ENCODE results near the gene TP63. TPM values are rescaled to one million over a fixed set of nuclear protein-coding genes. Genes with fewer than 3 reads are reported as not detected.
A peak's percentile ranks its signal among the peaks of the same experiment; 100 is the strongest.

The TP63 gene
- total RNA-seq, 1 donor from 2014 or later, result not detected

- no peak for DNase-seq
Observed at GRCh38 chr3:189780546-189781270, 149.5 kb downstream of the TP63 start.

DNA sequence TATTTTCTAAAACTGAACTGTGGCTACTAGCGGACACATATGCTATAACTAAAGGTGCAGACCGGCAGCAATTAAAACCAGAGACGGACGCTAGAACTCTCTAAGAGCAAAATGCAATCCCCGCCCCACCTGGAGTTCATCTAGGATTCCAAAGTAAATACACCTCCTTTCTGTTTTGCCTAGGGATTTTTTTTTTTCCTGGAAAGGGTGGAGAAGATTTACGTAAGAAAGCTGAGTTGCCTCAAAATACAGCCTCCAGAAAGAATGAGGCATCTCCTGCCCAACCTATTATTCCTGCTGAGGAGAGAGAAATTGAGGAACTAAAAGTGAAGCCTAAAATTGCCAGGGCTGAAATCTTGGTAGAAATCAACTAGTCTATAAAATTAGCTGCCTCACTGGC, 150.2 kb downstream of the TP63 start:
- DNase-seq, result no peak

- no peak for DNase-seq
Observed at GRCh38 chr3:189786479-189787064, 155.4 kb downstream of the TP63 start.

DNA sequence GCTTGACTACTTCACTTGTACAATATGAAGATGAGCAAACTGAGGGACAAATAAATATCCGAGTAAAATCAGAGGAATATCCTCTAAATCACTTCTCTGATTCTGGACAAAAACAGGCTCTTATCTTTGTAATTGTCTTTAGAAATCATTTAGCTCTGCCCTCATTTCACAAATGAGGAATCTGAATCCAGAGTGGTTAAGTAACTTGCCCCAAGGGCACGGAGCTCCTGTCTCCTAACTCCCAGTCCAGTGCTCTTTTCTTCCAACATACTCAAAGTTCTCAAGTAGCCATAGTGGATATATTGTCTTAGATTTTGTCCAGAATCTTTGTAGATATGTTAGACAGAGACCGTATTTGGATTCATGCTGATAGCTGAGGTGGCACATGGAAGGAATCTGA, 156.0 kb downstream of the TP63 start:
- DNase-seq, result no peak

DNA sequence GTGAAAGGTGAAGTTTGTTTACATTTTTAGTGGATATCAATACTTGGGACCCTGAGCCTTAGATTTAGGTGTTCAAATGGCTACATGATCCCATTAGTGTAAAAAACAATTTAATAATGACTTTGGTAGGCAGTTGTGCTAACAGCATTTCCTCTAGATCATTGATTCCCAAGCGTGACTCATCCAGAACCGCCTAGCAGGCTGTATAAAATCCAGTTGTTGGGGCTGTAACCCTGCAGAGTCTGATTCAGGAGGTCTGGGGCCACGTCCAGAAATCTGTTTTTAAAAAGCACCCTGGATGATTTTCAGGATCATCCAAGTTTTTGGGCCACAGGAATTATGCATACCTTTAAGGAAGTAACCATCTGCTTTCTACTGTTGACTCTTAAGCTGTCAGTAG, 156.4 kb downstream of the TP63 start:
- peak; percentile 18 for DNase-seq

DNA sequence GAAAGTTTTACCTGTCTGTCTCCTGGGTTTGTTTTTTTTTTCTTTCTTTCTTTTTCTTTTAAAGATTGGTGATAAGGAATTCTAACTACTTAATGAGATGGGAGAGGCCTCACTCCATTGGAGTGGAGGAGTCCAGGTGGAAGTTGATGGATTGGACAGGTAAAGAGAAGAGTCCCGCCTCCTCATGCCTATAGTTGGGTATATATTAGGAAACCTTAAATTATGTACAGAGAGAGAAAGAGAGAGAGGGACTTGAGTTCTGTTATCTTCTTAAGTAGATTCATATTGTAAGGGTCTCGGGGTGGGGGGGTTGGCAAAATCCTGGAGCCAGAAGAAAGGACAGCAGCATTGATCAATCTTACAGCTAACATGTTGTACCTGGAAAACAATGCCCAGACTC, 158.2 kb downstream of the TP63 start:
- DNase-seq, result no peak

- peak; percentile 34 for DNase-seq
Observed at GRCh38 chr3:189790658-189791057, 159.5 kb downstream of the TP63 start.

- DNase-seq, result no peak
Observed at GRCh38 chr3:189792046-189792929, 161.1 kb downstream of the TP63 start.

- DNase-seq, result no peak
Observed at GRCh38 chr3:189794518-189794917, 163.3 kb downstream of the TP63 start.

DNA sequence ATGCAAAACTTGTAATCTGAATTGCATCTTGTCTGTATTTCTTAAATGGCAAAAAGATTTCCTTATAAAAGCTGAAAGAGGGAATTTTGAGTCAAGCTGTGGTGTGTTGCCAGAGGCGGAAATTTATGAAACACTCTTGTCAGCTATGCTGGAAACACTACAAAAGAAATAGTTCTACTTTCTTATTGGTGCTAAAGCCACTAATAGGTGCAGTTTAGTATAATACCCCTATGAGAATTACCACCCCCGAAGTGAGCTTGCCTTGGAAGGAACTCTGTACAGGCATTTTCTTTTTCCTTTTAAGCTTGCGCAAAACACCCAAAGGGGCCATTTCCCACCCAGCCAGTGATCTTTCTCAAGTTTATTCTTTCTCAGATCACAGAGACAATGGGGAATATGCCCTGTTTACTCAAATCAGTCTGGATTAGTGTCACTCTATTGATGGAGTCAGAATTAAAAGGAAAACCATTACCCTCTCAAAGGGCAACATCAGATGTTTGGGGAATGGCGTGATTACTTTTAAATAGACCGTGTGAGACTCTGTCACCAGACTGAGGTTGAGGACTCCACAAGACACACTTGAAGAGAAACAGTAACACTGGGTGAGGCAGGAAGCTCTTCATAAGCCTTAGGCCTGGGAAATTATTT, 166.0 kb downstream of the TP63 start:
- DNase-seq, result no peak

GRCh38 chr3:189799366-189799765, 168.2 kb downstream of the TP63 start:
- no peak for DNase-seq

GRCh38 chr3:189800436-189800835, 169.2 kb downstream of the TP63 start:
- DNase-seq, result no peak

DNA sequence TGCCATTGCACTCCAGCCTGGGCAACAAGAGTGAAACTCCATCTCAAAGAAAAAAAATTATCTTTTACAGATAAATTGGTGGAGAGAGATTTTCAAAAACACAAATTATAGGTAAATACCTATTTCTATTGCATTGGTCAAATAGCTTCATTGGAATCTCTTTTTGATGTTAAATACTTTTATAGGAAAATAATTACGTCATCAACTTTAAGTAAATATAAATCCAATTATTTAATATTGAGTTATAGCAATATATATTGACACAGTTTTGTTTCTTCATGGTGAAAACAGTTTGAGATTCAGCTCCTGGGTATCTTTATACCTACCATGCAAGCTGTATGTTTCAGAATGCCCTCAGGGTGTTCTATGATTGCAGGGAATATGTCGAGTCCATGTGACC, 172.1 kb downstream of the TP63 start:
- no peak for DNase-seq

DNA sequence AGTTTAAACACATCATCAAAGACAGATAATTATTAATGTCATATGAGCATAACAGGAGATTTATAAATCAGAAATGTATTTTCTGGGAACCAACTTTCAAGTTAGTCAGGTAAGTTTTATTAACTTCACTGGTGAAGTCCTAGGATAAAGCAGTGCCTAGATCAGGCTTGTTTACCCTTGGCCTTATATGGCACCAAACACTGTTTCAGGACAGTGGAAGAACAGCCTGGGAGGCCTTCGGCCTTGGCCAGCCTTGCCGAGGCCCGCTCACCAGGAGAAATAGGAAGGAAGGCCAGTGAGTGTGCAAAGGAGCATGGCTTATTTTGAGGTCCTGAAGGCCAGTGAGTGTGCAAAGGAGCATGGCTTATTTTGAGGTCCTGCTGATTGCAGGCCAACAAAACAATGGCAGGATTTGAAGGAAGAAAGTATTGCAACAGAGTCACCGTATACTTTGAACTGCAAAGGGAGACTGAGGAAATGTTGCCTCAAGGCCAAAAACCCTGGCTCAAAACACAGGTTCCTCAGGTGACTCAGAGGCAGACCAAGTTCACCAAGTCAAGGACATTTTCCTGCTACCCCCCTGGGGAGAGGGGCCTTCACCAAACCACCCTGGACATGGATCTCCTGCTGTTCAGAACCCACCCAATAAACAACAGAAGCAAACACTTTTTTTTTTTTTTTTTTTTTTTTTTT, 174.3 kb downstream of the TP63 start:
- no peak for DNase-seq

- DNase-seq, result no peak
Observed at GRCh38 chr3:189806171-189806951, 175.2 kb downstream of the TP63 start.

DNA sequence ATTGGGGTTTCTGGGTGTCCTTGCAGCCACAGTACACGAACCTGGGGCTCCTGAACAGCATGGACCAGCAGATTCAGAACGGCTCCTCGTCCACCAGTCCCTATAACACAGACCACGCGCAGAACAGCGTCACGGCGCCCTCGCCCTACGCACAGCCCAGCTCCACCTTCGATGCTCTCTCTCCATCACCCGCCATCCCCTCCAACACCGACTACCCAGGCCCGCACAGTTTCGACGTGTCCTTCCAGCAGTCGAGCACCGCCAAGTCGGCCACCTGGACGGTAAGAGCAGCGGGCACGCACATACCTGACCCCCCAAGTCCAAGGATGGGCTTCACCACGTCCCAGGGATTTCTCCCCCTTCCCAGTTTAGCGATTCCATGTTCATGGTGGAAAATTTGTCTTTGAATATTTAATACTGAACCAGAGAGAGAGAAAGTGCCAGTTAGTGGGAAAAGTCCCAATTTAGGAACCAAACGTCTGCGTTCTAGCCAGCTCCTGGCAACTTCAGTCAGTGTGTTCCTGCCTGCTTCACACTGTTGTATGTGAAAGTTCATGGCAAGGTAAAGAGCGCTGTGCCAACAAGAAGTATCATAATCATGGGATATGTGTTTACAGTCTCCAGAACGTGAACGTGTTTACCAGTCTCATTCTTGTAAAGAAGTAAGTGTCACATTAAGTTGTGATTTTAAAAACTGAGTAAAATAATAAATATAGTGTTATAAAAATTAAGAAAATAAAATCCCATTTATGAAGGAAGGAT, 177.2 kb downstream of the TP63 start:
- no peak for DNase-seq

- no peak for DNase-seq
Observed at GRCh38 chr3:189809583-189809982, 178.4 kb downstream of the TP63 start.

- no peak for DNase-seq
Observed at GRCh38 chr3:189812806-189813465, 181.7 kb downstream of the TP63 start.

GRCh38 chr3:189813647-189814240, 182.6 kb downstream of the TP63 start:
- DNase-seq, result no peak

GRCh38 chr3:189820365-189820720, 189.2 kb downstream of the TP63 start:
- DNase-seq, result no peak

Measured in dermis blood vessel endothelial cell (primary cell).